Brain pericyte (primary cell): ENCODE results near the gene TEAD1.
"Not testable (repeated sequence)": the region's sequence is repeated elsewhere in the genome, so short reads cannot be mapped to it uniquely, and the experiment has no call there.

ENCODE experiments used
- DNase-seq: peaks from one replicate; pipeline ENCODE4 v3.0.0-alpha.2; 2012; ENCODE audit warnings: low read depth, low spot score

Gene TEAD1

DNA sequence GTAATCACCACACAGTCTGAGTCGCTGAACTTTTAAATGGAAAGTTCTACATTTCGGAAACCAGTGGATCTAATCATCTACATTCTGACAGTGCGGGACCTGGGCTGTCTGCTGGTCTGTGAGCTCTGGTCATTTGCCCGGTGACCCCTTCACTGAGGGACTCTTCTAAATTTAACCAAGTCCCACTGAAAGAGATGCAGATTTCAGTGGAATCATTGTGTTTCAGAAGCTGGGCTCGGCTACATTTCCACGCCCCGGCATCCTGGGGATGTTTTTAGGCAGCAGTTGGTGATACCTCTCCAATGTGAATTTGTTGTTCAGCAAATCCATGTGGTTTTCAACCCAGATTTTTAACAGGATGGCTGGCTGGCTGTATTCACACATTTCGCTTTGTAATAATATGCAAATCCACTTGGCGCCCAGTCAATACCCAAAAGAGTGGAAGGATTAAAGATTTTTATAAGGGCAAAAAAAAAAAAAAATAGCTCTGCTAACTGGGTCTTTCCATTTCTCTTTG lies 189.4 kb downstream of the TEAD1 start:
- DNase-seq, result no peak

DNA sequence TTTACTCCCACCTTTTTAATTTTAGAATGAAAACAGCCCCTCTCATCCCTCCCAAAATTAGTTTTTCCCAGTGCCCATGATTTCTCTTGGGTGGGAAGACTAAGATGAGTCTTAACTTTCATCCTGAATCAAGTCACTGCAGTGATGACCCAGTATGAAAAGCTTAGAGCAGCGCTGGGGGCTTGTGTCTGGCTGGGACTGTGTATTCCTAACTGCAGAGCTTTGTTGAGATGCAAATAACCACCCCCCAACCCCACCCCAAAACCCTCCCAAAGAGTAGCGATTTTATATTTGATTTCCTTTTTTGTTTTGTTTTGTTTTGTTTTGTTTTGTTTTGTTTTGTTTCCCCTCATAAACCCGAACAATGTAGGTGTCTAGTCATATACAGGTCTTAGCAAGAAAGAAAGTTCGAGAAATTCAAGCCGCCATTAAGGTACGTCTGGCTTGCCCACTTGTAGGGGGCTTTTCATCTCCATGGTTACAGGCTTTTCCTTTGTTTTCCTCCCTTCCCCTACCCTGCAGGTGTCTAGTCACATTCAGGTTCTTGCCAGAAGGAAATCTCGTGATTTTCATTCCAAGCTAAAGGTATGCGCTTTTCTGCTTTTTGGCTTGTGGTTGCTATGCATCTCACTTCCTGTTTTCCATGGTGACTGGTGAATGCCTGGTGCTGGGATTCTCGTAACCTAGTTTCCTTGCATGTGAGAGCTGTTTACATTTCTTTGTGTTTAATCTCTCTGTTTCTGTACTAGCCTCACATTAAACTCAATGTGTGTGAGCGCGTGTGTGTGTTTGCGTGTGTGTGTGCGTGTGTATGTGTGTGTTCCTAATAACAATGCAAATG lies 190.3 kb downstream of the TEAD1 start:
- peak; percentile 33 for DNase-seq

GRCh38 chr11:12865863-12866595 lies 191.8 kb downstream of the TEAD1 start:
- DNase-seq, result no peak

DNA sequence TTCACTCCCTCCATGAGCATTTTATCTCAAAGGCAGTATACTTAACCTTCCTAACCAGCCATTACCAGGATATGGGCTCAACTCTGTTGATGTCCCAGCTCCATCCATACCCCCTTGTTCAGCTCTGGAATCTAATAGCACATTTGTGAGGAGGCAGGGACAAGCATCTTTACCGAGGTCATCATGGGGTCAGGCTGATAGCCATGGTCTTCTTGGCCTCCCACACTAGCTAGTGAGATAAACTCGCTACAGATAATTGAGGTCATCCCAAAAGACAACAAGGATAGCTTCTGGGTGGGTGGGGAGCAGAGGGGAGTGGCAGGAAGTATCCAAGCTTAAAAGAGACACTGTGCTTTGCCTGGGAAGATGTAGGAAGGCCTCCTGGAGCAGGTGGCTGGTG lies 193.3 kb downstream of the TEAD1 start:
- no peak for DNase-seq

DNA sequence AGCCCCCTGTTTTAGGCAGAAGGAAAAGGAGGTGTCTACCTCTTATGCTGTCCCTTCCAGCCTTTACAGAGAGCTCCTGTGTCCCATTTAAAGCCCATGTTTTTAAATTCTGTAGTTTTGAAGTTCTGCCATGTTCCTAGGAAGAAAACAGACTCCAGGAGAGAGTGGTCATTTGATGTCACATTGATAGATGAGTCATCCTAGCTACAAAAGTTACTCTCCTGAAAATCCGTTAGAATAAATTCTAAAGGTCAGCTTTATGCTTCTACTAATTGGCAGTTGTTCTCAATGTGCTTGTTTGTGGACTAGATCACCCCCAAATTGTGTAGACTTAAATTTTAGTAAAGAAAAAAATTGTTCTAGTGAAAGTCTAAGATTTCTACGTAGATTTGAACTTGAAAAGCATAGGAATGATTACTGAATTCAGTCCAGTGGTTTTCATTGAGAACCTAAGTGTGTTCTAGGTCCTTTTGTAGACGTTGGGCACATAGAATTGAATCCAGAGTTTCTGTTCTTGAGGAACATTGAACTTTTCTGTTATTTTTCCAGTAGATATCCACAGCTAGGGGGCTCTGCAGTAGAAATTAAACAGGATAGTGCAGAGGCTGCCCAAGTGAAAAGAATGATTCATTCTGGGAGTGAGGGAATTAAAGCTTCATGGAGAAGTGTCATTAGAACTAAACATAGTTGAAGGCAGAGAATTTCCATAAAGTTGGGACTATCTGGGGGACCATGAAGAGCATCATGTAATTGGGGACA lies 194.3 kb downstream of the TEAD1 start:
- DNase-seq, result no peak

GRCh38 chr11:12871241-12871640 lies 197.0 kb downstream of the TEAD1 start:
- no peak for DNase-seq

GRCh38 chr11:12871788-12872321 lies 197.6 kb downstream of the TEAD1 start:
- no peak for DNase-seq

DNA sequence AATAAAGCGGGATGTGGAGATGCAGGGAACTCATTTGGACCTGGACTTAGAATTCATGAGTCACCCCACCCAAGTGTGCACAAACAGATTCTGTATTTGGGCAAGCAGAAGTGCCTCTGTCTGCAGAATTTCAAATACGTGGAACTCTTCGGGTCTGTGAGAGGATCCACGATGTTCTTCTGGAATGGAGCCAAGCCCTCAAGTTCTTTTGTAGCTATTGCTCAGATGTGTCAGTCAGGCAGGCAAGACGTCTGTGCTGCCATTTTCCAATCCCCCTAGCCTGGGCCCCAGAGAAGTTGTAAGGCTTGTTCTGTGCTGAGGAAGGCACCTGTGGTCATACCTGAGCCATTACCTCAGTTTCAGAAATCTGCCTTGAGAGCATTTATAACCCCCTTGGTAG lies 202.1 kb downstream of the TEAD1 start:
- no peak for DNase-seq

DNA sequence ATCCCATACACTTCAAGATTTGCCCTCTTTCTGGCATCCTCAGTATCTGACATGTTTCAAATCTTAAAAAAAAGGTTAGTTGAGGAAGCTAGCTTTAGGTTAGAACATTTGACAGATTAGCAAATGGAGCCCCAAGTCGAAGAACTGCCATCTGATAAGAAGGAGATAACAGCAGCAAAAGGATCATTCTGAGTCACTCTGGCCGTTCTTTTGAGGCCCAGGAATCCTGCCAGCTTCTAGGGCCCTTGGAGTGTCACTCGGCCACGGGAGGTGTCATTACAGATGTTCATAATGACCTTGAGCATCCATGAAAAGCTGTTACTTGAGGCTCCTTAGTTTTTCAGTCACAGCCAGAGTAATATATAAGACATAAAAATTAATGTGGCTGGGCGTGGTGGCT lies 202.8 kb downstream of the TEAD1 start:
- no peak for DNase-seq

- not testable (repeated sequence) for DNase-seq
Measured at GRCh38 chr11:12877508-12877907, 203.3 kb downstream of the TEAD1 start.

DNA sequence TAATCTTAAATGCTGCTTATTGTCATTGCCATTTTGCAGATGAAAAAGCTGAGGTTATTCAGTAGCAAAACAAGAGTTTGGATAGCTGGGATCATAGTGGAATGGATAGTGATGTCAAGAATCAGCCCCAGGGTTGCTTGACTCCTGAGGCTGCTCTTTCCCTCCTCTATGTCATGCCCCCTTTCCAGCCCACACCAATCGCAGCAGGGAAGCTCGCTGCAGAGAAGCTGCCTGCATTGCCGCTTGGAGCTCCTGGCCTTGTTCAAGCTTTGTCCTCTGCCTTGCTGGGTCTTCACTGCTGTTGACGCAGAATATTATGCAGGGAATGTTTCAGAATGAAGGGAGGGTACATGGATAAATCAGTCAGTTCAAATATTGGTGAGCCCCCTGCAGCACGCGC lies 206.1 kb downstream of the TEAD1 start:
- no peak for DNase-seq

DNA sequence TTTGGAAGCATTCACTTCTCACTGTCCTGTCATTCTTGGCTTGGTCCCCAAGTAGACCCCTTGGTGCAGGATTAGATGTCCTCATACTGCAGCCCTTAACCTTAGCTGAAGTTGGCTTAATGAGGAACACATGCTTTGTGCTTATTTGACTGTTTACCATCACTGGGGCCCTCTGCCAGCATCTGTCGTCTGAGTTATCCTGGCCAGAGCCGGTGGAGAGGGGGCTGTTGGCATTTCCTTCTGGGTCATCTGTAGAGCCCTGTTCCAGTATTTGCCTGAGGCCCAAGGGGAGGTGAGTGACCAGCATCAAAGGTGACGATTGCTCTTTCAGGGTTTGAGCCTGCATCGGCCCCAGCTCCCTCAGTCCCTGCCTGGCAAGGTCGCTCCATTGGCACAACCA lies 208.4 kb downstream of the TEAD1 start:
- no peak for DNase-seq

GRCh38 chr11:12884751-12885318 lies 210.6 kb downstream of the TEAD1 start:
- DNase-seq, result no peak

- no peak for DNase-seq
Measured at GRCh38 chr11:12885717-12886239, 211.6 kb downstream of the TEAD1 start.

GRCh38 chr11:12886508-12886907 lies 212.3 kb downstream of the TEAD1 start:
- no peak for DNase-seq

- DNase-seq, result peak; percentile 89
Measured at GRCh38 chr11:12888525-12889158, 214.4 kb downstream of the TEAD1 start.

DNA sequence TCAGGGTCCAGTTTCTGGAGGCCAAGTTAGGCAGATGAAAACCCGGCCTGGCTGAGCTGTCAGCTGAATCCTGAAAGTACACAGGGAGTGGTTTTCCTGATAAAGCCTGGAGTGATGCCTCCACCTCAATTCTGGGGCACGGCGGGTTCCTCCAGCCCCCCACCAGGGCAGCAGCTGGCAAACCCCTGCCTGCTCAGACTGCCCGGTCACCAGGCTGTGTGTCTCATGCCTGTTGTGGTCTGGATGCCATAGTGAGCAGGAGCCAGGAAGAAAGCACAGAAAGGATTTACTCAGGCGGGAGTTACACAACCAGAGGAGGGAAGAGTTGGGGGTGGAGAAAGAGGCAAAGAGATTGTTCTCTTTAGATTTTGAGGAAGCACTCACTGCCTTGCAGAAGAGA lies 215.0 kb downstream of the TEAD1 start:
- DNase-seq, result peak; percentile 75

- DNase-seq, result no peak
Measured at GRCh38 chr11:12890476-12890875, 216.3 kb downstream of the TEAD1 start.

DNA sequence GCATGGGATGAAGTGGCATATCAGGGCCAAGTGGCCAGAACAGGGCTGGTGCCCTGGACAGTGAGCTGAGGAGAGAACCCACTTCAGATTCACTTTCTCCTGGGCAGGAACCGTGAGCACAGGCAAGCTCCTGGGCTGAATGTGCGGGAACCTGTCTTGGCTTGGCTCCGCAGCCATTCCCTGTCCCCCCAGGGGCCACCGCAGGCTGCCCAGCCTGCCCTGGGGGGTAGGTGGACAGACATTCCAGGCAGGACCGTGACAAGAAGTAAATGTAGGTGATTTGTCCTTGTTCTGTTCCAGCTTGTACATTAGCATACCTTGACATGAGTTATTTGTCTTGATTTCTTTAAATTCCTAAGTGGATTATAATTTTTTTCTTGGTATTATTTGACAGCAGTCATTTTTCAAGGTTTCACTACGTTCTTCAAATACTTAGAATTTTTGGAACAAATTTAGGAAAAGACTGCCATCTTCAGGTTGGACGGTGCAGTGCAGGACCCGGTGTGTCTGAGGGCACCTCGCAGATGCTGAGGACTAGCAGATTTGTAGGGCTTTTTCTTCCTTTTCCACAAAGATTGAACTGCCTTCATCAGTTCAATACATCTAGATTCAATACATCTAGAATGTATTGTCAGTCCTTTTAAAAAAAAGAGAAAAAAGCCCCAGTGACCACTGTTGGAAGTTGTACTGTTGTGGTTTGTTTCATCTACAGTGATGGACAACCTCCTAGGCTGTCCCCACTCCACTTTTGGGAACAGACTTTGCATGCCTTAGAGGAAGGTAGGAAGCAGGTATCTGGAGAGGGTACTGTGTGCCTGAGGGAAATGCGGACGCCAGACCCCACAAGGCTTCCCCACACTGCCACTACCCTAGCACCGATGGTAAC lies 219.8 kb downstream of the TEAD1 start:
- DNase-seq, result no peak

GRCh38 chr11:12897390-12897789 lies 223.2 kb downstream of the TEAD1 start:
- no peak for DNase-seq
